HG02884 (cell line): Measurements from ENCODE around the gene TMEM19.

Experiments used
- ATAC-seq: cut with Tn5 transposase; IDR thresholded peaks from one replicate; pipeline ENCODE4 v1.9.1; 2021; ENCODE audit warnings: mild to moderate bottlenecking, moderate library complexity; ENCODE audit not compliant: unreplicated experiment

TMEM19 gene

DNA sequence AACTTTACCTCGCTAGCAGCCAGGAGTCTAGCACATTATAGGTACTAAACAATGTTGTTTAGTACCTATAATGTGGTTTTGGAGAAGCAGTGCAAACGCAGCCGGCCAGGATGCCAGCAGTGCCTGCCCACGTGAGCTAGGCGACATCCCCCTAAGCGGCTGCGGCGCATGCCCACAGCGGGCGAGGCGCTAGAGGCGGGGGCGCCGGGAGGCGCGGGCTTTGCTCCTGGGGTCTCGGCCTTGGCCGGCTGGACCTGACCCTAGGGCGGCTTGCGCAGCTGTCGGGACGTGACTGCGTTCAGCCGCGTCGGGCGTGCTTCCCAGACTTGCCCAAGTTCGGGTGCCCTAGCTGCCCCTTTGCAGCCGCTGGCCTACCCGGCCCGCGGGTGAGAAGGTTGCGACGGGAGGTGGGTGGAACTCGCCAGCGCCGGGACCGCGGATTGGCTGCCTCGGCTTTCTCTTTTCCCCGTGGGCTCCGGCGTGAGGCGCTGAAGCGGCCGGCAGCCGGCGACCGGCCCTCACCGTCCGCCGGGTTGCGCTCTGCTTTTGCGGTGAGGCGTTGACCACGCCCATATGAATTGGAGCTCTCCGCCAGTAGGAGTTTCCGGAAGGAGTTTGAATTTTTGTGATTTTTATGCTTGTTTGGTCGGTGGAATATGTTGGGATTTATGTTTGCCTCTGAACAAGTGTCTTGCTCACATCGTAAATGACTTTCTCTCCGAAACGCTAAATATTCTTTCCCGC is at the start of gene TMEM19:
TSS of gene TMEM19 (plus strand) at position 169 of the 744 bp plus-strand sequence. CDS start 599 bp downstream, outside the sequence.
- ATAC-seq: peak; percentile 77

DNA sequence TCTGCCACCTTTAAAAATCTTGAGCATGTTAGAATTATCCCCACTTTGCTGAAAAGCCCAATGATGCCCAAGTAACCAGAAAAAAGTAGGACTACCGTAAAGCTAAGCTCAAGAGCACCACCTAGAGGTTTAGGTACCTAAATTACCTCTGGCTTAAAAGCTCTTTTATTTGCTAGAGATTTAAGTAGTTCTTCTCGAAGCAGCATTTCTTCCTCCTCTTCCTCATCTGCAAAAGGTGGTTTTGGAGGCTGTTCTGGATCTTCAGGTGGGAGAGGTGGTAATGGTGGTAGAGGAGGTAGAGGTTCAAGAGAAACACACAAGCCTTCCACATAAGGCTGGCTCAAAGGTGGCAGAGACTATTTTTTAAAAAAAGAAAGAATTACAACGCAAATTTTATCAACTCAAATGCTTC is 49.2 kb upstream of the TMEM19 start:
- ATAC-seq: peak; percentile 47

DNA sequence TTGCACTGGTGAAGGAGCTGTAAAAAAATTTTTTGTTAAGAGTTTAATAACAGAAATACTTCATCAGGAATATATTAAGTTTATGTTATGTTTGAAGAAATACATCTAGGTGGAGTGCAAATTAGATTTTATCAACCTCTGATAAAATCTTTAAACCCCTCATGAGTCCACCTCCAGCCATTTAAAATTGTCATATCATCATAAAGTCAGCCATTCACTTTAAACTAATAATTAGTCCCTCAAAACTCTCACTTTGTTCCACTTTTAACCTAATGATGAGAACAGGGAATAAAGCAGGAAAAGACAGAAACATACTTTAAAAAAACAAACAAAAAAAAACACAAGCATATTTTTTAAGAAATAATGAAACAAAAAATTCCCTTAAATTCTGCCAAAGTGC is 47.4 kb upstream of the TMEM19 start:
- no peak for ATAC-seq

DNA sequence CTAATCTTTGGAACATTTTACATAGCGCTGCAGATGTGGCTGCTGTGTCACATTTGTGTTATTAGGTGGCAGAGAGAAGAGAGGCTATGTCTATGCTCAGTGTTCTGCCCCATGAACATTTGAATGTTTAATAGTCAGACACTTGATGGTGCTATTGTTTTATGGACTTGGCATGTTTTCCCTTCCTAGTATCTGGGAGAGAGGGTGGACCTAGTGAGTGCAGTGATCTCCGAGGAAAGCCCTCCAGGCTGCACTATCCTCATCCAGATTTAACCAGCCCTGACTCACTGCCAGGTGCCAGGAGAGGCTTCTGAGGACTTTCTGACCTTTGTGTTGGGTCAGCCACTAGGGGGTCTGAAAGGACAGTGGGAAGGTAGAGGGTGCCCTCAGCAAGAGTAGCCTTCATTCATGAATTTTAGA is 46.5 kb upstream of the TMEM19 start:
- no peak for ATAC-seq

DNA sequence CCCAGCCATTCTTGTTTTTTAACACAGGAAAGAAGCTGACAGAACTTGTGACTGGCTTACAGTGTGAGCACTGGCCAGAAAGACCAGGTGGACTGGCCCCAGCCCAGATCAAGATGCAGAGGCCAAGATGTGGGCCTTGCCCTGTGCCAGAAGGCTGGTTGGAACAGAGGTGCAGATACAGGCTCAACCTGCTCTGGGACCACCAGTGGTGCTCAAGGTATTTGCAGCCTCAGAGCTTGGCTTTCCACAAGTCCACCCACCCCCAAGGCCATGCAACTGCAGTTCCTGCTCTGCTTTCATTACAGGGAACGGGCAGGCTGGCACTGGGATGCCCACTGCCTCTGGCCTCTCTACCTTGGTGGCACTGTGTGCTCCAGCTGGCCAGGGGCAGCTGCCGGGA is 45.6 kb upstream of the TMEM19 start:
- ATAC-seq: no peak

DNA sequence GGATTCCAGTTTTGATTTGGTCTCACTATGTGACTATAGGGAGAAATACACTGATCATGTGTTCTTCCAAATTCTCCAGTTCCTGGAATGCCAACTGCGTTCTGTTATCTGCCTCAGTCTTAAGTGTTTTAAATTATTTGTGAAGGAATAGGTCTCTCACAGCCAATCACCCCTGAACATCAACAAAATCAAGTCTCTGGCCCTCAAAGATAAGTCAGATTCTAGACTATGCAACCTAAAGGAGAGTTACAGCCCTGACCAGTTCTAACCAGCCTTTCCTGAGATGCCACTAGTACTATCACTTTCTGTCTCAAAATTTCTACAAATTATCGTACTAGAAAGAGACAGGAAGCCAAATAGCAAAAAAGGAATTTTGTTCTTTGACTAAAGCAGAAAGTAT is 44.5 kb upstream of the TMEM19 start:
- no peak for ATAC-seq

DNA sequence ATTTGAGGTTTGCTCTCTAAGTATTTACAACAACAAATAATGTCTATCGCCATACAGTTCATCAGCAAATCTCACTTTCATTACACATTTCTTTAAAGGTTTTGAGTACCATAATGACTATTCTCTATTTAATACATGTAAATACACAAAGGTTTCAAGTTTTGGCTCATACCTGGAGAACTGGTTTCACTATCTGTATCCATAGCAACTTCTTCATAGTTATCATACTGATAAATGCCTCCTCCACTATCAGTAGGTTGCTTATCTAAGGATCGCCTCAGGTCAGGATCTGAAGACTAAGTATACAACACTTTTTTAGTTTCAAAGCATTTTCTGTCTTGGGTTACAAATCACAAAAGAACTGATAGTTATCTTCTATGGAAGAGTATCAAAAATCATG is 43.6 kb upstream of the TMEM19 start:
- peak; percentile 61 for ATAC-seq

DNA sequence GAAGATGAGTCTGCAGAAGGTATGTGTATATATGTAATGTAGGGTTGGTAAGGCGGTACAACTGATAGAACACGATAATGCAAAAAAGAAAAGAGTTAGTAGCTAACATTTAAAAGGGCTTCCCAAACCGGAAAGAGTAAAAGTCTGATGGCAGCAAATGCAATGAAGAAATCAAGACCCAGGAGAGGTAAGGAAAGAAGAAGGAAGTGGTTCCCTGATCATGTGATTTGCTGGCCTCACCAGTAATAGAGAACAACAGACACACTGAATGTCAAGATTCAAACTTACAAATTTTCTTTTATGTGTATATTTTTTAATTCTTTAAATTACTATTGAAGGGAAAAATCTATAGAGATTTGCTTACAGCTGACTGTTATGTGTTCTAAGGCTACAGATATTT is 40.6 kb upstream of the TMEM19 start:
- ATAC-seq: no peak

DNA sequence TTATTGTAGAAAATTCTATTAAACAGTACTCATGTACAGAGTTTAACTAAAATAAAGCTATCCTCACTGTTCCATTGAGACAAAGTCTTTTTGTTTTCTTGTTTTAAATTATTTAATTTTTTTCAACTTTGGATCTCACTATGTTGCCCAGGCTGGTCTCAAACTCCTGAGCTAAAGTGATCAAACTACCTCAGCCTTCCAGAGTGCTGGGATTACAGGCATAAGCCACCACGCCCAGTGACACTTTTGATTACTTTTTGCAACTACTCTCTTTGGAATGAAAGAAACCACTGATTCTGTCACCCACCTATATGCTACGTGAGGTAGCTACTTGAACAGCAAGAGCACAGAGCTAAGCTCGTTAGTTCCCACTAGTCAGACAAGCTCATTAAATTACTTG is 39.4 kb upstream of the TMEM19 start:
- ATAC-seq: no peak

DNA sequence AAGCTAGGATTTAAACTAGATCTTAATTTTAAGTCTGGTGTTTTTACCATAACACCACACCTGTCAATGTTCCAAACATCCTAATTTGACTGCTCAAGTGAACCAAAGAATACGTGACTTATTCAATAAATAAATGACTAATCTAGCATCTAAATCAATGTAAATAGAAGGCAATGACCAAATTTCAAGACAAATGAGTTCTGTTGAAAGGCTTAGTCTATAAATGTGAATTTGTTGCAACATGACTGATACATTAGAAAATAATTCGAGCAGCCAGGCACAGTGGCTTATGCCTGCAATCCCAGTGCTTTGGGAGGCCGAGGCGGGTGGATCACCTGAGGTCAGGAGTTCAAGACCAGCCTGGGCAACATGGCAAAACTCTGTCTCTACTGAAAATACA is 37.3 kb upstream of the TMEM19 start:
- no peak for ATAC-seq

DNA sequence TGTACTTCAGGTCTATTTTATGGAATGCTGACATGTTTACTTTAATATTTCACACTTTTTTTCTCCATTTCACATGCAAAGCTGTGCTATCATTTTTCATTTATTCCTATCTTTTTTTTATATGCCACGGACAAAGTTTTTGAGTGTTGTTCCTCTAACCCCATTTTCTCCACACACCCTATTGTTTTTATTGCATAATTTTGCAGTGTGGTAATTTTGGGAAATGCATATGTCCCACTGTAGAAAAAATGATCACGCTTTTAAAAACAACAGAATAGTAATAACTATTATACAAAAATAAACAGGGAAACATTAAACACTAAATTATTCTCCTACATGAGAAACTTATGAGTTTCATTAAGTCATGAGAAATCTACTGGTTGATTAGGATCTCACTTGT is 36.5 kb upstream of the TMEM19 start:
- no peak for ATAC-seq

DNA sequence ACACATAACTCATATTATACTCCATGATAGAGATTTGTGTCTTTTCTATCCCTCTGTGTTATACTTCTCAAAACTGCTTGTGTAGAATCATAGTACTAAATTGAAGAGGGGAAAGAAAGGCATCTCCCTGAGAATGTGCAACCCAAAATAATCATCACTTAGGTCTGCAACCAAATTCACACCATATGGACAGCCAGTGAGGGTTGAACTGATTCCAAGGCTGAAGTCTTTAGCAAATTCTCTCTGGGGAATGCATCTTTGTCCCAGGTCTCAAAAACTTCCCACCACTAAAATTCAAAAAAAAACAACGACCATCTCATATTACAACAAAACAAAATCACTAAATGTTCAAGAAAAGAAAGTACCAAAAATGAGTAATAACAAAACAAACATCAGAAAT is 33.2 kb upstream of the TMEM19 start:
- ATAC-seq: no peak

DNA sequence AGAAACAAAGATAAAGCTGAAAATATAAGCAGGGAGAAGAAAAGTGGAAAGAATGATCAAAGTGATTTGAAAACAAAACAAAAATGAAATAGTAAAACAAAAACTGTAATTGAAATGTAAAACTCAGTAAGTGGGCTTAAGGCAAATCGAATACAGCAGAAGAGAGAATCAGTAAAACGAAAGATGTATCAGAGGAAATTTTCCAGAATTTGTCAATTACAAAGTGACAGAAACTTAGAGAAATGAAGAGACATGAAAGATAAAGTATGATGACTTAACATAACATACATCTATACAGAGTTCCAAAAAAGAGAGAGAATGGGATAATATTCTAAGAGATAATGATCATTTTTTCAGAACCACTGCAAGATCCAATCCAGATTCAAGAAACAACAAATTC is 32.7 kb upstream of the TMEM19 start:
- no peak for ATAC-seq

DNA sequence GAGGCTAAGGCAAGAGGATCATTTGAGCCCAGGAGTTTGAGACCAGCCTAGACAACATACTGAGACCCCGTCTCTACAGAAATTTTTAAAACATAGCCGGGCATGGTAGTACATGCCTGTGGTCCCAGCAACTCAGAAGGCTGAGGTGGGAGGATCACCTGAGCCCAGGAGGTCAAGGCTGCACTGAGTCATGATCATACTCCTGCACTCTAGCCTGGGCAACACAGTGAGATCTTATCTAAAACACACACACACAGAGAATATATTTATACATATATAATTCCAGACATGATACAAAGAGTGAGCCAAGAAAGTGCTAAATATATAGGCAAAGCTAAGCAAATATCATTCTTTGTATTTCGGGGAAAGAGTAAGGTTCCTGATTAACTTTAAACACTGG is 31.7 kb upstream of the TMEM19 start:
- no peak for ATAC-seq

DNA sequence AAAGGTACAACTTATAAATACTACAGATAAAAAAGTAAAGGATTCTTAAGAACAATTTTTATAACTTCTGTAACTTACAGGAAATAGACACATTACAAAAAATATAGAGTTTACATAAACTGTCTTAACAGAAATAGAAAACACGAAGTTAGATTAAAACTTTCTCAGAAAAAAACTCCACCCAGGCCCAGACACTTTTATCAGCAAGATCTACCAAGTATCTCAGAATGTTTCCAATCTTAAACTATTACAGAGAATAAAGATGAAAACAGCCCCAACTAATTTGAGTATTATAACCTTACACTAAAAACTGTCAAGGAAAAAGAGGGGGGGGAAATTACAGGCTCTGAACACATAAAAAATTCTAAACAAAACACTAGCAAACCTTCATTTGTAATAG is 30.4 kb upstream of the TMEM19 start:
- ATAC-seq: no peak

DNA sequence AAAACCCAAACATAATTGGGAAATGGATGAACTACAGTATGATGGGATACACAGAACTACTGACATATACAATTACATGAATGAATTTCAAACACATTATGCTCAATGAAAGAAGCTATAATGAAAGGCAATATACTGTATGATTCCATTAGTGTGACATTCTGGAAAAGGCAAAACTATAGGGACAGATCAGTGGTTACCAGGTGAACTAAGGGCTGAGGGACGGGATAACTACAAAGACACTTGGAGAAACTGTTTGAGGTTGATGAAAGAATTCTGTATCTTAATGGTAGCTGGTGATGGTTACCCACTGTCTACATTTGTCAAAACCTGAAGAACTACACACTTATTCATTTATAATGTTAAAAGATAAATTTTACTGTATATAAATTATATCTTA is 30.0 kb upstream of the TMEM19 start:
- ATAC-seq: no peak

DNA sequence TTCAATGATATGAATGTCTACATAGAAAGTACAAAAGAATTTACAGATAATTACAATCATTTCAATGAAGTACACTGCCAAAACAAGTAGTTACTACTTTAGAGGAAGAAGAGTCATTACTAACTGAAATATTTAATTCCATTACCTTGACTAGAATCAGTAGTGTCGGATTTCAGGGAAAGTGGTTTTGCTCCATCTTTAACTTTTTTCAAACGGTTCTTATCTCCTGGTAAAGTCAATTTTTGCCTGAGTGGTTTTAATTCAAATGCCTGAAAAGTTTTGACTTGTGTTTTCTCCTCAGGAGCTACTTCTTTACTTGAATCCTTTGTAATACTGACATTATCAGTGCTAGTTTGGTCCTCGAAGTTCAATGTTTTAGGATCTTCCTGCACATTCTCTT is 29.1 kb upstream of the TMEM19 start:
- no peak for ATAC-seq

DNA sequence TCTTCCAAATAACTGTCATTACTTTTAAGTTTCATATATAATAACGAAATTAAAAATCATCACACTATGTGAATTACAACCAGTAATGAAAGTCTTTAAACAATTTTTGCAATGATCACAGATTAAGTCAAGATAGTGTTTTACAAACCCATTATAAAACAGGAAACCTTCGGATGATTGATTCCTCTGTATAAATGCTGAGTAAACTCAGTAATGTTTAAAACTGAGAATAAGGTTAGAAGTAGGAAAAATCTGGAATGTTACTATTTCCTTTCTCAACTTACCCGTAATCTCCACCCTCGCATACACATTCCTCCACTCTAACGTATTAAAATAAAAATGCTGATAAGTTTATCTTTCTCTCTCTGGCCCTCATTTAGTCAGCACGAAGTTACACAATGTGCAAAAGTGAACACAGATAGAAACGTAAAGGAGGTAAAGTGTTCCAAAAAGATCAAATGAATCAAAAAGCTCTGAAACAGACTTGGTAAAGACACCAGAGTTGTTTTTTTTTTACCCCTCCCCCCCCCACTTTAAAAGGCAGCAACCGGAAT is 23.8 kb upstream of the TMEM19 start:
- ATAC-seq: no peak

DNA sequence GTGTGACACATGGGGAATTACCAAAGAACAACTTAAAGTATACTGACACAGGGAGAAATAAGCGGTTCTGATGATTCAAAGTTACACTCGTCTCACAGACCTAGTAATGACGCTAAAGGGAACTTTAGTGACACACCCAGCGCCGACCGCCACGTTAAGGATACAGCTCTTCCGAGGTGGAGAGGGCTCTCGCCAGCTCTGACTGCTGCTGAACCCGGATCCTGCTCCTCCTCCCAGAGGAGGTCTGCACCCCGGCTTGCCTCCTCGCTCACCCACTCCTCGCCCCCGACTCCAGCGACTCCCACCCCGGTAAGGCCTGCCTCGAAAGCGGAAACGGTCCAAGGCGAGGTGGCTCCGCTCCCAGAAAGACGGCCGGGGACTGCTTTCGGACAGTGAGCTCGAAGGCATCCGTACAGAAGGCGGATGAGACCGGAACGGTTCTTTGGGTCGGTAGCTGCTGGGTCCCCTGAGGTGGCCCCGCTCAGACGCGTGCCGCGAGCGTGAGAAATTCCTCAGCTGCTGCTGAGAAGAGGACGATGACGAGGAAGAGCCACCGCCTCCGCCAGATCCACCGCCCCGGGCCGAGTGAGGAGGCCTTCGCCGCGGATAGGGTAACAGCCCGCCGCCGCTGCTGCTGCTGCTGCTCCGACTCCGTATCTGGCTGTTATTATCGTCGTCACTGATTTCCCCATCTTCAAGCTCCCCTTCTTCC is 22.9 kb upstream of the TMEM19 start:
- peak; percentile 28 for ATAC-seq

DNA sequence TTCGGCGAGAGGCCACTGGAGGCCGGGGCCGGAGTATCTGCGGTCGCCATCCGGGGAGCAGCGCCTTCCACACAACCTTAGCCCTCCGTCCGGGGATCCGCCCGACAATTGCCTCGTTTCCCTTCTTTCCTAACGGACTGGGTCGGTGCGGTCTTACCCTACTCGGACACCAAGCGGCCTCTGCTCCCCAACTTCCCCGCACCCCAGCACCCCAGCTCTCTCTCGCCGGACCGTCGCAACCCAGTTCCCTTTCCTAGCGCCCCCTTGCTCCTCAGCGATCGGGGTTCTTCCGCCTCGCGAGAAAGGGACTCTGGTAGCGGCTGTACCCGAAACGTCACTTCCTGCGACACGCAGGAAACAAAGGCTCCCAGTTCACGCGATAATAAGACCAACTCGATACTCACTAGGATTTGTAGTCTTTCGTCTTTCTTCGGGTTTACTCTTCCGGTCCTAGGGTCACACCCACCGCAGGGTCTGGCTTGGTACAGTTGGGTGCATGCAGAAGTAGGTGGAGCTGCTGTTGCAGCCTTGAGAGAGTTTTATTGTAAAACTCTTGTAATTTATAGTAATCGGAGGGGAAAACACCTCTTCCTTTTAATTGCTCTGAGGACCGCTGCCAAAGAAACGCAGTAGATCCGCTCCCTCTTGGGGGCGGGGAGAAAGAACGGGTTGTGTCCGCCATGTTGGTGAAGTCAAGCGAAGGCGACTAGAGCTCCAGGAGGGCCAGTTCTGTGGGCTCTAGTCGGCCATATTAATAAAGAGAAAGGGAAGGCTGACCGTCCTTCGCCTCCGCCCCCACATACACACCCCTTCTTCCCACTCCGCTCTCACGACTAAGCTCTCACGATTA is 22.1 kb upstream of the TMEM19 start, which contains the start of the genes THAP2 and ZFC3H1:
TSS of gene THAP2 (plus strand) at position 741 of the 850 bp plus-strand sequence. CDS start 209 bp downstream, outside the sequence.
TSS of gene ZFC3H1 (minus strand) at position 288 of the 850 bp plus-strand sequence. CDS start at position 50, 238 bp downstream.
- ATAC-seq: peak; percentile 89
